Kidney (tissue), 14 donors: ENCODE data around the gene CEACAM16. TPM values are rescaled to one million over a fixed set of nuclear protein-coding genes. Genes with fewer than 3 reads are reported as not detected.

Experiments
- DNase-seq, 5 donors: peaks; one replicate each; pipeline ENCODE4 v3.0.0-alpha.2; 2013 to 2020
- FAIRE-seq: peaks from 2 replicates; lab custom pipeline; 2012; peaks lifted over from hg19 to GRCh38; lab: Jason Lieb, UNC
- H3K27ac ChIP-seq, 2 donors: one replicate each; pipeline ENCODE4 v1.7.0; 2013; ENCODE audit warnings: low read depth in 2 of 2, low read length in 2 of 2, inconsistent platforms in 1 of 2
- H3K27me3 ChIP-seq: one replicate; pipeline ENCODE4 v1.7.1; 2013; ENCODE audit warnings: low read length, inconsistent platforms; ENCODE audit not compliant: control insufficient read depth, insufficient read depth
- H3K36me3 ChIP-seq, 3 donors: one replicate each; pipeline versions ENCODE4 v1.7.0 to v1.7.1; 2013; ENCODE audit warnings: low read length in 3 of 3, control low read depth in 1 of 3, inconsistent platforms in 1 of 3; ENCODE audit not compliant: insufficient read depth in 3 of 3, control insufficient read depth in 2 of 3
- H3K4me1 ChIP-seq, 3 donors: one replicate each; pipeline versions ENCODE4 v1.7.0 to v1.7.1; 2013; ENCODE audit warnings: low read length in 3 of 3, inconsistent platforms in 1 of 3, low read depth in 1 of 3; ENCODE audit not compliant: control insufficient read depth in 2 of 3, insufficient read depth in 2 of 3
- H3K4me3 ChIP-seq, 3 donors: one replicate each; pipeline versions ENCODE4 v1.7.0 to v1.8.1; 2013; ENCODE audit warnings: low read length in 3 of 3, control low read depth in 1 of 3, inconsistent platforms in 1 of 3
- H3K9ac ChIP-seq, 3 donors: one replicate each; pipeline versions ENCODE4 v1.7.0 to v1.7.1; 2013; ENCODE audit warnings: low read length in 3 of 3, control low read depth in 1 of 3, inconsistent platforms in 1 of 3
- H3K9me3 ChIP-seq, 3 donors: one replicate each; pipeline versions ENCODE4 v1.7.0 to v1.7.1; 2013; ENCODE audit warnings: low read length in 3 of 3, control low read depth in 1 of 3, inconsistent platforms in 1 of 3; ENCODE audit not compliant: control insufficient read depth in 2 of 3, insufficient read depth in 1 of 3
- CTCF ChIP-seq: IDR thresholded peaks from 3 replicates; pipeline ENCODE4 v1.5.1; 2012; ENCODE audit warnings: mild to moderate bottlenecking, moderate library complexity, borderline replicate concordance; ENCODE audit not compliant: insufficient read depth; ENCODE audit errors: extremely low read depth
- intact Hi-C: fragments of 100-400 bp; cut with DNase I; formaldehyde crosslinking; loops from one replicate; pipeline ENCODE4 v1.11.1; 2022
- polyA plus RNA-seq: library from polyadenylated mRNA; stranded (reverse); fragments of 350-450 nt; fragmentation: Illumina TruSeq; extraction: RNeasy Lipid Tissue Mini Kit (QIAGEN cat#74804); gene quantifications from one replicate; pipeline ENCODE4 v1.2.3, GENCODE V29; 2014; ENCODE audit warnings: low read depth, low replicate concordance; ENCODE audit not compliant: insufficient read depth
- total RNA-seq: library from RNA; stranded (reverse); fragmentation: NEBNext Ultra II Directional; extraction: Animal tissue kit (Norgen Biotek cat#: 25700); gene quantifications from one replicate; pipeline ENCODE4 v1.2.1, GENCODE V29; 2021
- donor health status: control.
- donor health status: control.
- donor health status: control.
- donor health status: control.
- donor health status: control.
- donor health status: DM: yes; HTN: yes; CAD: no.
- donor health status: Normal renal cell carcinoma (clear cell type).

Gene CEACAM16
- total and polyA plus RNA-seq, 2 donors from 2014 or later: not detected

- Histone ChIP-seq H3K27ac (peak overlapping the region; percentile 88 to 96), H3K4me3 (peak overlapping the region in 1 of 3 donors; percentile 43), H3K27me3 (no peaks in the 10 kb centered on the region), H3K9ac (peak overlapping the region in 1 of 3 donors; percentile 73), H3K36me3 (peaks cover 0 to 3% (median 0%) of the 10 kb centered on the region in 3 donors), H3K4me1 (peaks cover 0 to 38% (median 18%) of the 10 kb centered on the region in 3 donors), H3K9me3 (no peaks in the 10 kb centered on the region)
- FAIRE-seq: no peak
- intact Hi-C loops: no loop called here
- peak in 2 of 5 donors; percentile 50 to 69 for DNase-seq
- TF ChIP-seq CTCF: no peak
These were observed 47.6 kb downstream of the CEACAM16 start for GRCh38 chr19:44746616-44746945.

GRCh38 chr19:44746946-44747738 is 48.2 kb downstream of the CEACAM16 start:
- peak overlapping the region; percentile 95 to 96 for H3K27ac ChIP-seq
- H3K36me3 ChIP-seq: peaks cover 0 to 3% (median 0%) of the 10 kb centered on the region in 3 donors
- H3K27me3 ChIP-seq: no peaks in the 10 kb centered on the region
- intact Hi-C loops: no loop called here
- H3K9ac ChIP-seq: peak overlapping the region in 1 of 3 donors; percentile 87
- DNase-seq (peak; percentile 80 to 98 (median 89)), FAIRE-seq (no peak)
- H3K9me3 ChIP-seq: no peaks in the 10 kb centered on the region
- TF ChIP-seq CTCF: no peak
- H3K4me1 ChIP-seq: peaks cover 0 to 36% (median 19%) of the 10 kb centered on the region in 3 donors
- H3K4me3 ChIP-seq: peak overlapping the region; percentile 50 to 88 (median 71)

- peak overlapping the region; percentile 95 to 96 for H3K27ac ChIP-seq
- no peak for TF ChIP-seq CTCF
- FAIRE-seq: no peak
These were observed 48.9 kb downstream of the CEACAM16 start for GRCh38 chr19:44747739-44748425.

More at GRCh38 chr19:44747739-44748425, 48.9 kb downstream of the CEACAM16 start:
- Histone ChIP-seq H3K27me3 (no peaks in the 10 kb centered on the region), H3K4me1 (peaks cover 0 to 36% (median 22%) of the 10 kb centered on the region in 3 donors), H3K4me3 (peak overlapping the region; percentile 70 to 88 (median 71)), H3K36me3 (peaks cover 0 to 9% (median 6%) of the 10 kb centered on the region in 3 donors), H3K9me3 (no peaks in the 10 kb centered on the region), H3K9ac (peak overlapping the region; percentile 53 to 87 (median 84))
- intact Hi-C loops: no loop called here
- peak in 3 of 5 donors; percentile 53 to 93 (median 60) for DNase-seq
